Spinal cord (tissue), 10 donors: ENCODE data around the gene SLC9C1. TPM values are rescaled to one million over a fixed set of nuclear protein-coding genes. Genes with fewer than 3 reads are reported as not detected.

Experiments
- DNase-seq, 6 donors: peaks; one replicate each; pipeline versions ENCODE4 v3.0.0 to v3.0.0-alpha.2; 2013 to 2015; ENCODE audit warnings: low spot score in 6 of 6, low read depth in 4 of 6
- H3K27ac ChIP-seq: one replicate; pipeline ENCODE4 v1.5.1; 2013; ENCODE audit warnings: low read depth, low read length, control low read depth
- H3K27me3 ChIP-seq: one replicate; pipeline ENCODE4 v1.6.1; 2013; ENCODE audit warnings: low read length; ENCODE audit not compliant: control insufficient read depth, insufficient read depth
- H3K36me3 ChIP-seq: one replicate; pipeline ENCODE4 v1.6.1; 2013; ENCODE audit warnings: low read length; ENCODE audit not compliant: control insufficient read depth, insufficient read depth
- H3K4me1 ChIP-seq: one replicate; pipeline ENCODE4 v1.6.1; 2013; ENCODE audit warnings: low read length; ENCODE audit not compliant: control insufficient read depth, insufficient read depth
- H3K4me3 ChIP-seq: one replicate; pipeline ENCODE4 v1.5.1; 2013; ENCODE audit warnings: low read depth, low read length, control low read depth
- H3K9me3 ChIP-seq: one replicate; pipeline ENCODE4 v1.6.1; 2013; ENCODE audit warnings: low read length; ENCODE audit not compliant: control insufficient read depth, insufficient read depth
- WGBS: methylation state at CpG from one replicate; pipeline ENCODE4 v1.1.5; 2013; ENCODE audit warnings: missing lambda C conversion rate; ENCODE audit not compliant: insufficient coverage; 5-methylcytosine and 5-hydroxymethylcytosine counted together
- polyA plus RNA-seq, 2 donors: library from polyadenylated mRNA; unstranded; fragments of 120-200 nt; gene quantifications; one replicate each; pipeline ENCODE4 v1.2.1, GENCODE V29; 2013; ENCODE audit not compliant: insufficient read length in 2 of 2
- total RNA-seq, 2 donors: library from RNA; depleted of rRNA in 1 of 2; stranded (reverse); fragments of 120-200 nt in 1 of 2; fragments of >200 nt in 1 of 2; gene quantifications; one replicate each; pipeline versions ENCODE4 v1.2.3 to v1.2.4, GENCODE V29; 2013 to 2014
- donor health status: healthy.

The SLC9C1 gene
- total and polyA plus RNA-seq, 4 donors = 0.12 to 0.72 (median 0.45) TPM

DNA sequence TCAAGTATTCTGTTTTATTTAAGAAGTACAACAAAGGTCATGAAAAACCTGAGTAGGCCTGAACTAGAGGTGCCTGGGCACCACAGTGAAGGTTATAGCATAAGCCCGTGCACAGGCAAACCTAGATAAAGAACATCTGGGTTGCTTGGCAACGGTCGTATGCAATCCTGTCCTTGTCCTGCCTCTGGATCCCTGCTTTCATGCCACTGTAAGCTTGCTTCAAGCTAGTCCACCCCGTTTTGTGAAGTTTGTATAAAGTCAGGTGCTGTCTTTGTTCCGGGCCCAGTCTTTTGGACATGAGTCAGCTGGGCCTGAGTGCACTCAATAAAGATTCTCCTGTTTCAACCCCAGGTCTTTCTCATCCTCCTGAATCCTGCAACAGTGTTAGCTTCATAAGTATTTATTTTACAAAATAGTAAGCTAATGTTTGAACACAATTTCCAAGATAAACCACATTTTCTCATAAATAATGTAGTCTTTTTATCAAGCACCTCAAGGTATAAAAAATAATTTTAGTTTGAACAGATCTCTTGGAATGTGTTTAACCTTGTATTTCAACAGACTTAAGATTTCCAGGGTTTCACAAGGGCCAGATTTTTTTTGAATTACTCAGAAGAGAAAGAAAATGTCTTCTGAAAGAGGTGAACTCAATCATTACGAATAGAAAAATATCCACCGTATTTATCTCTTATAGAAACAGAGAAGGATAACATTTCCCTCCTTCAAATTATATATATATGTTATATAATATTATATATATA is 14.3 kb upstream of the SLC9C1 start:
- WGBS = 17% methylated on average over 3 of the region's 7 CpGs
- Histone ChIP-seq H3K36me3 (no peaks in the 10 kb centered on the region), H3K27ac (peak overlapping the region; percentile 20), H3K9me3 (no peaks in the 10 kb centered on the region), H3K4me1 (peaks cover 9% of the 10 kb centered on the region), H3K27me3 (no peaks in the 10 kb centered on the region), H3K4me3 (no peak overlapping the region)
- DNase-seq = peak in 5 of 6 donors; percentile 33 to 91 (median 50)

DNA sequence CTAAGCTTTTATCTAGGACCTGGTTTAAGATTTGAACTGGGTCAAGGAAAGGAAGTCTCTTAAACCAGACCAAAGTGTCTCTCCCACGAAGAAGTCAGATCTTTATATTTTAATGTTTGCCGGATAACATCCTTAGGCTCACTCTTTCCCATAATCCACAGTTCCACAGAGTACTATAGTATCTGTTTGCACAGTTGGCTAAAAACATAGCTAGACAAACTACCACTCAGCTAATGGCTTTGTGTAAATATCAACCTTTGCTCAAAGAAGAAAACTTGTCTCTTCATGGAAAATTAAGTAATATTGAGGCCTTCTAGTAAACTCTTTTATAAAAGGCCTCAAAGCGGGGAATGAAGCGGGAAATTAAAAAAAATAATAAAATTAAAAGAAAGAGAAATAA is 13.5 kb upstream of the SLC9C1 start:
- peaks cover 14% of the 10 kb centered on the region for H3K4me1 ChIP-seq
- H3K27ac ChIP-seq = peak overlapping the region; percentile 20
- H3K4me3 ChIP-seq = no peak overlapping the region
- H3K27me3 ChIP-seq = no peaks in the 10 kb centered on the region
- DNase-seq = no peak
- H3K36me3 ChIP-seq = no peaks in the 10 kb centered on the region
- no CpG with 5 or more reads among the region's 4 CpGs for WGBS
- H3K9me3 ChIP-seq = no peaks in the 10 kb centered on the region

DNA sequence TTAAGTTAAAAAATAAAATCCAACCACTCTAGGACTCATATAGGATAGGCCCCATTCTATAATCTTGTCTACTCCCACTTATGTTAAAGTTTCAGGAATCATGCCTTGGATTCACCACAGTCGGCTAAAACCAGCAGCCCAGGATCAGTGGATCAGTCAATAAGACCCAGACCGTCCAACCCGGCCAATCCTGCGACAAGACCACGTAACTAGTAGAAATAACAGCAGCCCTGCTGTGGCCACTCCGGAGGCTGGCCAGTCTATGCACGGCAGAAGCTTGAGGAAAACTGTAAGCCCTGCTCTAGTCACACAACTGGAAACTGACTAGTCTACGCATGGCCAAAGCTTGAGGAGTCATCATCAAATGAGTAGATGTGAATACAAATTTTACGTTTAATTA is 12.8 kb upstream of the SLC9C1 start:
- H3K27me3 ChIP-seq = no peaks in the 10 kb centered on the region
- no peak overlapping the region for H3K27ac ChIP-seq
- H3K4me1 ChIP-seq = peaks cover 18% of the 10 kb centered on the region
- no peaks in the 10 kb centered on the region for H3K9me3 ChIP-seq
- no peaks in the 10 kb centered on the region for H3K36me3 ChIP-seq
- DNase-seq = no peak
- 88% methylated on average over 7 of the region's 9 CpGs for WGBS
- H3K4me3 ChIP-seq = no peak overlapping the region

DNA sequence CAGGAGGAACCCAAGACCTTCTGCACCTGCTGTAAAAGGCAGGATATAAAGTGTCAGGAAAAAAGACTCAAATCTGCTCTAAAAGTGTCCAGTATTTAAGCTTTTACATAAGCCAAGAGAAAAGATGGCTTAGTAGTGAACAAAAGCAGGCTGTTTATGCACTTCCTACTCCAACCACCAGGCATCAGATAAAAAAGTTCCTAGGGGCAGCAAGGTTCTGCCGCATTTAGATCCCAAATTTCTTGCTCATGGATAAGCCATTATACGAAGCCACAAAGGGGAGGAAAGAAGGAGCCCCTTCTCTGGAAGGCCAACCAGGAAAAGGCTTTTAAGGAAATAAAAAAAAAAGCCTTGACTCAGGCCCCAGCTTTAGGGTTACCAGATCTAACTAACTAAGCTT is 10.6 kb upstream of the SLC9C1 start:
- peaks cover 18% of the 10 kb centered on the region for H3K4me1 ChIP-seq
- no peaks in the 10 kb centered on the region for H3K27me3 ChIP-seq
- no CpG with 5 or more reads among the region's 2 CpGs for WGBS
- peak overlapping the region; percentile 88 for H3K27ac ChIP-seq
- H3K36me3 ChIP-seq = no peaks in the 10 kb centered on the region
- peak overlapping the region; percentile 53 for H3K4me3 ChIP-seq
- DNase-seq = peak in 3 of 6 donors; percentile 5 to 72 (median 42)
- H3K9me3 ChIP-seq = no peaks in the 10 kb centered on the region

DNA sequence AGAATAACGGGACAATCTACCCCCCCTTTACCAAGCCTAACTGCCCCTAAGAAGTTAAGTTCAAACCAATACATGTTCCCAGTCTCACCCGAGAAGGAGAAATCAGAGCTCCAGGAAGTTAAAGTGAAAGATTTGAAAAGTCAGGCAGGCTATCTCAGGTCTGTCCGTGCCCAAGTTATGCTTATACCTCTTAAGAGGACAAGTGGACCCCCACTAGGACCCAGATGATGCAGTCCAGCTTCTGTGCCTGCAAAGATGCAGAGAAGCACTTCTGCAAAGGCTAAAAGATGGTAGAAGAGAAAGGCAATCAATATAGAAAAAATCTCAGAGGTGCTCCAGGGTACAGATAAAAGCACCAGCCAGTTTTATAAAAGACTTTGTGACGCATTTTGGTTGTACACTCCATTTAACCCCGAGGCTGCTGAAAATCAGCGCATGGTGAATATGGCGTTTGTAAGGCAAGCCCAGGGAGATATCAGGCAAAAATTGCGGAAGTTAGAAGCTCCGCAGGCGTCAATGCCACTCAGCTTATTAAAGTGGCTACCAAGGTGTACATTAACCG is 9.8 kb upstream of the SLC9C1 start:
- H3K4me3 ChIP-seq = peak overlapping the region; percentile 53
- H3K27me3 ChIP-seq = no peaks in the 10 kb centered on the region
- no peaks in the 10 kb centered on the region for H3K9me3 ChIP-seq
- peaks cover 18% of the 10 kb centered on the region for H3K4me1 ChIP-seq
- H3K27ac ChIP-seq = peak overlapping the region; percentile 88
- H3K36me3 ChIP-seq = no peaks in the 10 kb centered on the region
- 3% methylated on average over 10 of the region's 11 CpGs for WGBS
- DNase-seq = peak; percentile 36 to 92 (median 65)

DNA sequence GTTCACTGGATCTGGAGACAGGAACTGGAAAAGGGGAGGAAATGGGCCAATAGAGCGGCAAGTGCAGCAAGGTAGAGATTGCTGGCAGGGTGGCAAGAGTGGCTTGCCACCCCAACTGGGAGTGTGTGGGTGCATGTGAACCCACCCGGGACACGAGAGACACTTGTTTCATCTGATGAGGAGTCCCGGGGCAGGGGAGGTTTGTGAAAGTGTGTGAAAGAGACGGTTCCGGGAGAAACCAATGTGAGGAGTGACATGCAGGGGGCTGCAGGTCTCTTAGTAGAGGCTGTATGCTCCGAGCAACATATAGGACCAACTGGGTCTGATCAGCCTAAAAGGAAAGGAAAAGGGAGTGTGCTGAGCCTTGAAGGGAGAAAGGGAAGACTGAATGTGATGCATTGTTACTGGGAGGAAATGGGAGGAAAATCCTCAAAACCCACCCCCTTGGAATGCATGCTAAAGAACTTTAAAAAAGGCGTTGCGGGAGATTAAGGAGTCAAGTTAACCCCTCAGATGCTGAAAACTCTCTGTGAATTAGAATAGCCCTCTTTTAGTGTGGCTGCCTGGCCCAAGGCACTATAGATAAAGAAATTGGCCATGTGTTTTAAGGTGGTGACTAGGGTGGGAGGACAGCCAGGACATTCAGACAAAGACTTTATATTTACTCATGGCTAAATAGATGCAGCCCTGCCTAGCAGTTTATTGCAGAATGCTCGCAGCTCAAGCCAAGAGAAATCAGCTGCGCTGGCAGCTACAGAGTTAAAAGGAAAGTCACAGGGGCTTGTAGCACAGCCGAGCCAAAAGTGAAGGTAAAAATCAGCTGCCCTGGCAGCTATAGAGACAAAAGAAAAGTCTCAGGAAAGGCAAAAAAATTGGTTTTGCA is 9.1 kb upstream of the SLC9C1 start:
- Histone ChIP-seq H3K9me3 (no peaks in the 10 kb centered on the region), H3K4me3 (peak overlapping the region; percentile 53), H3K36me3 (no peaks in the 10 kb centered on the region), H3K4me1 (peaks cover 18% of the 10 kb centered on the region), H3K27me3 (no peaks in the 10 kb centered on the region), H3K27ac (peak overlapping the region; percentile 88)
- peak; percentile 35 to 84 (median 57) for DNase-seq
- 20% methylated on average over 10 of the region's 12 CpGs for WGBS

DNA sequence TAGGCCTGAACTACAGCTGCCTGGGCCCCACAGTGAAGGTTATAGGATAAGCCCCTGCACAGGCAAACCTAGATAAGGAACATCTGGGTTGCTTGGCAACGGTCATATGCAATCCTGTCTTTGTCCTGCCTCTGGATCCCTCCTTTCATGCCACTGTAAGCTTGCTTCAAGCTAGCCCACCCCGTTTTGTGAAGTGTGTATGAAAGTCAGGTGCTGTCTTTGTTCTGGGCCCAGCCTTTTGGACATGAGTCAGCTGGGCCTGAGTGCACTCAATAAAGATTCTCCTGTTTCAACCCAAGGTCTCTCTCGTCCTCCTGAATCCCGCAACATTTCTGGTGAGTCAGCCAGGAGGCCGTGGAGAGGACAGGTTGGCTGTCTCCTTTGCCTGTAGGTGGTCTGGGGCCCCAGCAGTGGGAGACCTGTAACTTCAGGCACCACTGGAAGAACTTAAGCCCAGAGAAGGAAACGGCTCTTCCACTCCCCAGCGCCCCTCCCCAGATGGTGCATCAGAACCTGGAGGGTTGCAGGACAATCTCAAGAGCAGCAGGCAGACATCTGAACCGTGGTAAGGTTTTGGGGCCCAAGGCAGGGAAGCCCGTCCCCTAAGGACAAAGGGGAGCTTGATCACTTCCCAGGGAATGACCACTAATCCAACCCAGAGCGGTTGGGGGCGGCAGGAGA is 8.3 kb upstream of the SLC9C1 start:
- WGBS = 74% methylated on average over 8 of the region's 11 CpGs
- peak overlapping the region; percentile 53 for H3K4me3 ChIP-seq

DNA sequence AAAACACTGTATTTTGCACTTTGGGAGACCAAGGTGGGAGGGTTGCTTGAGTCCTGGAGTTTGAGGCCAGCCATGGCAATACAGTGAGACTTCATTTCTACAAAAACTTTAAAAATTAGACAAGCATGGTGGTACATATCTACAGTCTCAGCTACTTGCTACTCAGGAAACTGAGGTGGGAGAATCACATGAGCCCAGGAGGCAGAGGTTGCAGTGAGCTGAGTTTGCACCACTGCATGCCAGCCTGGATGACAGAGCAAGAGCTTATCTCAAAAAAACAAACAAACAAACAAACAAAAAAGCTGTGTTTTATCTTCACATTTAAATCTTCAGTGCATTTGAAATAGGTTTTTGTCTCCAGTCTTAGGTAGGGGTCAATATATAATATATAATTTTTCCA is 4.8 kb upstream of the SLC9C1 start:
- H3K36me3 ChIP-seq = no peaks in the 10 kb centered on the region
- no peaks in the 10 kb centered on the region for H3K9me3 ChIP-seq
- H3K27ac ChIP-seq = no peak overlapping the region
- no peak for DNase-seq
- H3K4me1 ChIP-seq = peaks cover 12% of the 10 kb centered on the region
- no peak overlapping the region for H3K4me3 ChIP-seq
- H3K27me3 ChIP-seq = no peaks in the 10 kb centered on the region

More for the DNA sequence above, 8.3 kb upstream of the SLC9C1 start:
- H3K4me1 ChIP-seq = peaks cover 18% of the 10 kb centered on the region
- no peaks in the 10 kb centered on the region for H3K27me3 ChIP-seq
- peak overlapping the region; percentile 88 for H3K27ac ChIP-seq
- DNase-seq = peak in 1 of 6 donors; percentile 20
- no peaks in the 10 kb centered on the region for H3K36me3 ChIP-seq
- no peaks in the 10 kb centered on the region for H3K9me3 ChIP-seq

DNA sequence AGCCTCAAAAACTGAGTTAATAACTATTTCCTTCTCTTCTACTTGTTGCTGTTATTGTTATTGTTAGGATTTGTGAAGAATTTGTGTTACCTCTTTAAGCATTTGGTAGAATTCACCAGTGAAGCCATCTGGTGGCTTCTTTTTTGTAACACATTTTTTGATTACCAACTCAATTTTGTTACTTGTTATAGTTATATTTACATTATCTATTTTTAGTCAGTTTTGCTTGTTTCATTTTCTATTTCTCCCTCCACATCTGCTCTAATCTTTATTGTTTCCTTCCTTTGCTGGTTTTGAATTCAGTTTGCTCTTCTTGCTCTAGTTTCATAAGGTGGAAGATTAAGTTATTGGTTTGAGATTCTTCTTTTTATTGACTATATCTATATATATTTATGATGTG is 3.7 kb upstream of the SLC9C1 start:
- Histone ChIP-seq H3K36me3 (no peaks in the 10 kb centered on the region), H3K27ac (no peak overlapping the region)

More for the DNA sequence above, 3.7 kb upstream of the SLC9C1 start:
- no peak overlapping the region for H3K4me3 ChIP-seq
- H3K4me1 ChIP-seq = peaks cover 9% of the 10 kb centered on the region
- no peaks in the 10 kb centered on the region for H3K9me3 ChIP-seq
- H3K27me3 ChIP-seq = no peaks in the 10 kb centered on the region
- DNase-seq = peak in 1 of 6 donors; percentile 28
